Right lobe of liver (tissue), 6 donors: ENCODE results near the gene CASZ1. TPM values are rescaled to one million over a fixed set of nuclear protein-coding genes. Genes with fewer than 3 reads are reported as not detected.

Source experiments
- ATAC-seq, 4 donors: fragments of 200-7000 bp; cut with Tn5 transposase; one replicate each; pipeline ENCODE4 v1.9.1; 2020; ENCODE audit warnings: mild to moderate bottlenecking in 4 of 4, moderate library complexity in 4 of 4
- DNase-seq, 3 donors: peaks; one replicate each; pipeline ENCODE4 v3.0.0-alpha.2; 2020
- H3K27ac ChIP-seq, 3 donors: fragments of 200-600 bp; one replicate each; pipeline ENCODE4 v1.8.0; 2022
- H3K27me3 ChIP-seq, 2 donors: fragments of 200-600 bp; one replicate each; pipeline ENCODE4 v1.8.0; 2022
- H3K36me3 ChIP-seq, 4 donors: fragments of 200-600 bp; sonication (generic) in 1 of 4; one replicate each; pipeline versions ENCODE4 v1.5.1 to v1.8.0; 2017 to 2022; ENCODE audit warnings: control low read depth in 1 of 4
- H3K4me1 ChIP-seq, 4 donors: fragments of 200-600 bp; sonication (generic) in 1 of 4; one replicate each; pipeline versions ENCODE4 v1.5.1 to v1.8.0; 2017 to 2022; ENCODE audit warnings: control low read depth in 1 of 4
- H3K4me3 ChIP-seq, 3 donors: fragments of 200-600 bp; one replicate each; pipeline ENCODE4 v1.8.0; 2022
- H3K9me3 ChIP-seq, 4 donors: fragments of 200-600 bp; sonication (generic) in 1 of 4; one replicate each; pipeline versions ENCODE4 v1.5.1 to v1.8.0; 2017 to 2022; ENCODE audit warnings: control low read depth in 1 of 4
- CTCF ChIP-seq, 4 donors: fragments of 200-600 bp in 3 of 4; fragments of 450-650 bp in 1 of 4; IDR thresholded peaks; one replicate each; pipeline versions ENCODE4 v1.5.1 to v1.8.0; 2016 to 2022; ENCODE audit warnings: antibody characterized with exemption in 4 of 4, mild to moderate bottlenecking in 2 of 4
- POLR2A ChIP-seq: fragments of 450-650 bp; IDR thresholded peaks from one replicate; pipeline ENCODE4 v1.6.1; 2017; ENCODE audit warnings: antibody characterized with exemption, mild to moderate bottlenecking
- WGBS: methylation state at CpG from one replicate; pipeline ENCODE4 v1.1.6; 2018; ENCODE audit warnings: low coverage, low lambda C conversion rate; ENCODE audit not compliant: insufficient coverage; ENCODE audit errors: missing lambda C conversion rate; 5-methylcytosine and 5-hydroxymethylcytosine counted together
- intact Hi-C, 2 donors: fragments of 100-400 bp; cut with DNase I; formaldehyde crosslinking; loops; one replicate each; pipeline versions ENCODE4 v1.11.2 to v1.14.1; 2022
- total RNA-seq, 6 experiments: library from RNA; depleted of rRNA in 2 of 6; stranded (reverse); fragments of >200 nt in 2 of 6; fragmentation: NEBNext Ultra II Directional in 3 of 6; extraction: Animal tissue kit (Norgen Biotek cat#: 25700) in 3 of 6; gene quantifications; one replicate each; pipeline versions ENCODE4 v1.1.0 to v1.2.4, GENCODE V29; 2016 to 2023
- donor health status: DM: no; HTN: yes; CAD: no.
- donor health status: DM: no; HTN: no; CAD: no.
- donor health status: DM: no; HTN: no; CAD: no.
- donor health status: DM: no; HTN: yes; CAD: no.
- donor health status: DM: no; HTN: yes; CAD: no.

The CASZ1 gene
- total RNA-seq, 6 experiments from 2014 or later = 3.1 to 10.1 (median 5.3) TPM

GRCh38 chr1:10829965-10830515, 33.6 kb upstream of the CASZ1 start:
- Histone ChIP-seq H3K4me1 (peaks cover 0 to 6% (median 0%) of the 10 kb centered on the region in 4 donors), H3K27me3 (no peaks in the 10 kb centered on the region), H3K27ac (no peak overlapping the region), H3K9me3 (no peaks in the 10 kb centered on the region), H3K36me3 (no peaks in the 10 kb centered on the region), H3K4me3 (no peak overlapping the region)
- TF ChIP-seq CTCF (IDR thresholded peaks at IDR 0.05) = no peak
- no peak for TF ChIP-seq POLR2A
- 58% methylated on average over 4 of the region's 17 CpGs for WGBS
- ATAC-seq (no peak), DNase-seq (no peak)
- intact Hi-C loops = no loop called here

DNA sequence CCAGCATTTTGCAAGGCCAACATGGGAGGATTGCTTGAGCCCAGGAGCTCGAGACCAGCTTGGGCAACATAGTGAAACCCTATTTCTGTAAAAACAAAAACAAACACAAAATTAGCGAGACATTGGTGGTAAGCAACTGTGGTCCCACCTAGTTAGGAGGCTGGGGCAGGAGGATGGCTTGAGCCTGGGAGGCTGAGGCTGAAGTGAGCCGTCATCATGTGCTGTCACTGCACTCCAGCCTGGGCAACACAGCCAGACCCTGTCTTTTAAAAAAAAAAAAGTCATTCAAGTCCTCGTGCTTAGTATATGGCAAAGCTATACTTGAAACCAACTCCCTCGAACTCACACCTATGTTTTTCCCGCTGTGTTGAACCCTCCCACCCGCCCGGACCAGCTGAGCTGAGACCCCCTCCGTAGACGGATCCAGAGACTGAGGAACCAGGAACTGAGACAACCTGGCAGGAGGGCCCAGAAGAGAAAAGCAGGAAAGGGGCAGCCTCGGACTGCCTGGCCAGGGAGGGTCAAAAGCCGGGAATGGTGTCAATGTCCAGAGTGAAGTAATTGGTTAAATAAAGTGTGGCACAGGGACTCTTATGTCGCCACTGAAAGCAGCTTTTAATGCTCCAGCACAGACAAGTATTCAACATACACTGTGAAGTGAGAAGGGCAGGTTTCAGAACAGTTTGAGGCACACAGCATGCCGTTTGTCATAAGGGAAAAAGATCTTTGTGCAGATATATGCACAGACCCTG, 32.8 kb upstream of the CASZ1 start:
- intact Hi-C loops = no loop called here
- no peaks in the 10 kb centered on the region for H3K36me3 ChIP-seq
- H3K4me3 ChIP-seq = no peak overlapping the region
- no peak for TF ChIP-seq CTCF (IDR thresholded peaks at IDR 0.05)
- TF ChIP-seq POLR2A = no peak
- WGBS = 46% methylated on average over 13 of the region's 14 CpGs
- peaks cover 0 to 6% (median 0%) of the 10 kb centered on the region in 4 donors for H3K4me1 ChIP-seq
- DNase-seq (peak in 1 of 3 donors; percentile 41), ATAC-seq (peak; percentile 75 to 88 (median 81))
- H3K27me3 ChIP-seq = no peaks in the 10 kb centered on the region
- H3K27ac ChIP-seq = peak overlapping the region in 1 of 3 donors; percentile 8
- no peaks in the 10 kb centered on the region for H3K9me3 ChIP-seq

DNA sequence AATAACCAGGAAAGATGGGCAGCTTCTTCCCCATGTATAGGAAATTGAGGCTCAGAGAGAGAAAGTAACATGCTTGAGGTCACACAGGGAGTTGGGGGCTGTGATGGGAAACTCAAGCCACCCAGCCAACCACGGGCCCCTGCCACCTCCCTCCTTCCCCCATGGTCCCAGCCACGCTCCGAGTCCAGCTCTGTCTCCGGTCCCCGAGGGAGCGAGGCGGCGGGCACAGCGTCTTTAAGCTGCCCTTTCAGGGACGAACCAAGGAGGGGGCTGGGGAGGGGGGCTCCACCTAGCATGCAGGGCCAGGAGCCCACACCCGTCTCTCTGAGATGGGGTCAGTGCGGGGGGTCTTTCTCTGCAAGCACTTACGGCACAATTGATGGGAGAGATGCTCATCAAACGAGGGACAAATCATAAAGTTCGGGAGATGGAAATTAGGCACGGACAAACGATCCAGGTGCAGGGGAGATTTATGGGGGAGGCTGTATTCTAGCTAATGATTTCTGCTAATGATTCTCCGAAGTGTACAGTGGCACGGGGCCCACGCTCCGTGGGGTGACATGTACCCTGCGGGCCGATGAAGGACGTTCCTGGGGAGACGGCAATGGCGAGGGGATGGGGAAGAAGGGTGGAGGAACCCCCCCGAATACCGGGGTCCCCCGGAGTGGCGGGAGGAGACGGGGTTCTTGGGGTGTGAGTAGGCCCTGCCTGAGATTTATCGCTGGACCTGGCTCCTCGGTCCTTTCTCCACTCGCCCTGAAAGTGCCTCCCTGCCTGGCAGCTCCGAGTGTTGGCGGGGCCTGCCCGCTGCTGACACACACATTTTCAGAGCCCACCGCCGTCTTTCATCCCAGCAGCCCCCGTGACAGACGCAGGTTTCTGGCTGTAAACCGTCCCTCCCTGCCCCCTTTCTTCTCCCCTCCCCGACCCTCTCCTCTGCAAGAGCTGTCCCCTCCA, 31.2 kb upstream of the CASZ1 start:
- intact Hi-C loops = no loop called here
- no peaks in the 10 kb centered on the region for H3K27me3 ChIP-seq
- H3K9me3 ChIP-seq = no peaks in the 10 kb centered on the region
- no peak for TF ChIP-seq CTCF (IDR thresholded peaks at IDR 0.05)
- peaks cover 0 to 6% (median 0%) of the 10 kb centered on the region in 4 donors for H3K4me1 ChIP-seq
- no peak for DNase-seq
- no peak overlapping the region for H3K4me3 ChIP-seq
- ATAC-seq = no peak
- no peak overlapping the region for H3K27ac ChIP-seq
- 62% methylated on average over 20 of the region's 43 CpGs for WGBS
- no peaks in the 10 kb centered on the region for H3K36me3 ChIP-seq

GRCh38 chr1:10825592-10825991, 29.1 kb upstream of the CASZ1 start:
- ATAC-seq = no peak
- H3K4me3 ChIP-seq = no peak overlapping the region
- H3K27me3 ChIP-seq = no peaks in the 10 kb centered on the region
- H3K27ac ChIP-seq = no peak overlapping the region
- intact Hi-C loops = no loop called here
- peaks cover 0 to 6% (median 0%) of the 10 kb centered on the region in 4 donors for H3K4me1 ChIP-seq
- DNase-seq = no peak
- no peaks in the 10 kb centered on the region for H3K36me3 ChIP-seq
- H3K9me3 ChIP-seq = no peaks in the 10 kb centered on the region
- no CpG with 5 or more reads among the region's 6 CpGs for WGBS
- no peak for TF ChIP-seq CTCF (IDR thresholded peaks at IDR 0.05)
- no peak for TF ChIP-seq POLR2A
